Activated T-cell treated with anti-CD3 and anti-CD28 coated beads for 4 hours (primary cell): Measurements from ENCODE around the gene ZBTB9.

Source experiments
- DNase-seq: peaks from one replicate; pipeline ENCODE4 v3.0.0-alpha.2; 2020

The ZBTB9 gene

GRCh38 chr6:33454009-33454946 lies at the start of gene ZBTB9:
ZBTB9 (plus strand) TSS chr6:33454576; CDS start chr6:33455101, 525 bp downstream.
- peak; percentile 87 for DNase-seq

- DNase-seq, result no peak
These were observed 49.5 kb upstream of the ZBTB9 start for GRCh38 chr6:33404884-33405283.

GRCh38 chr6:33405386-33405940 lies 48.9 kb upstream of the ZBTB9 start:
- DNase-seq, result no peak

- no peak for DNase-seq
These were observed 48.2 kb upstream of the ZBTB9 start for GRCh38 chr6:33406126-33406525.

- no peak for DNase-seq
These were observed 47.2 kb upstream of the ZBTB9 start for GRCh38 chr6:33407132-33407718.

GRCh38 chr6:33410050-33410710 lies 44.2 kb upstream of the ZBTB9 start:
- DNase-seq, result peak; percentile 98

- peak; percentile 71 for DNase-seq
These were observed 43.4 kb upstream of the ZBTB9 start, which contains the start of gene PHF1 for GRCh38 chr6:33410711-33411631. PHF1 (plus strand) TSS chr6:33411014; CDS start chr6:33412264, 1,250 bp downstream.

GRCh38 chr6:33411632-33412005 lies 42.8 kb upstream of the ZBTB9 start:
- DNase-seq, result no peak

GRCh38 chr6:33412140-33413009 lies 42.0 kb upstream of the ZBTB9 start:
- DNase-seq, result no peak

GRCh38 chr6:33413241-33414120 lies 40.9 kb upstream of the ZBTB9 start:
- DNase-seq, result no peak

- DNase-seq, result no peak
These were observed 39.6 kb upstream of the ZBTB9 start for GRCh38 chr6:33414592-33415271.

- no peak for DNase-seq
These were observed 38.5 kb upstream of the ZBTB9 start for GRCh38 chr6:33415831-33416230.

GRCh38 chr6:33416386-33417127 lies 37.8 kb upstream of the ZBTB9 start:
- DNase-seq, result no peak

- DNase-seq, result no peak
These were observed 37.1 kb upstream of the ZBTB9 start for GRCh38 chr6:33417128-33417902.

GRCh38 chr6:33417903-33418689 lies 36.3 kb upstream of the ZBTB9 start, which contains the start of gene CUTA:
CUTA (minus strand) TSS chr6:33418107; CDS start chr6:33418000, 107 bp downstream.
- DNase-seq, result peak; percentile 95

GRCh38 chr6:33418690-33419291 lies 35.6 kb upstream of the ZBTB9 start:
- no peak for DNase-seq
